GM19438 (cell line): ENCODE measurements around the gene PRDM2.

ENCODE experiments used
- ATAC-seq: cut with Tn5 transposase; IDR thresholded peaks from one replicate; pipeline ENCODE4 v1.9.1; 2021; ENCODE audit warnings: low read depth; ENCODE audit not compliant: unreplicated experiment

Gene PRDM2

GRCh38 chr1:13730751-13731482 lies 30.9 kb downstream of the PRDM2 start:
- ATAC-seq = peak; percentile 89

- ATAC-seq = no peak
Measured at GRCh38 chr1:13731897-13732296, 31.9 kb downstream of the PRDM2 start.

GRCh38 chr1:13732971-13733667 lies 33.1 kb downstream of the PRDM2 start:
- no peak for ATAC-seq

GRCh38 chr1:13733711-13734110 lies 33.7 kb downstream of the PRDM2 start:
- no peak for ATAC-seq

GRCh38 chr1:13735168-13735930 lies 35.4 kb downstream of the PRDM2 start:
- ATAC-seq = no peak

- no peak for ATAC-seq
Measured at GRCh38 chr1:13737398-13737797, 37.4 kb downstream of the PRDM2 start.

GRCh38 chr1:13746342-13746741 lies 46.4 kb downstream of the PRDM2 start:
- ATAC-seq = no peak

GRCh38 chr1:13748610-13749505 lies 48.9 kb downstream of the PRDM2 start:
- peak; percentile 72 for ATAC-seq

GRCh38 chr1:13749543-13750341 lies 49.8 kb downstream of the PRDM2 start:
- ATAC-seq = peak; percentile 21

- ATAC-seq = no peak
Measured at GRCh38 chr1:13751458-13751871, 51.5 kb downstream of the PRDM2 start.

- ATAC-seq = no peak
Measured at GRCh38 chr1:13751985-13752384, 52.0 kb downstream of the PRDM2 start.

- no peak for ATAC-seq
Measured at GRCh38 chr1:13752852-13753251, 52.9 kb downstream of the PRDM2 start.

- peak; percentile 38 for ATAC-seq
Measured at GRCh38 chr1:13753636-13754402, 53.8 kb downstream of the PRDM2 start.

- no peak for ATAC-seq
Measured at GRCh38 chr1:13754510-13755103, 54.6 kb downstream of the PRDM2 start.

GRCh38 chr1:13756557-13757315 lies 56.7 kb downstream of the PRDM2 start:
- no peak for ATAC-seq

- ATAC-seq = no peak
Measured at GRCh38 chr1:13757693-13758092, 57.7 kb downstream of the PRDM2 start.

- no peak for ATAC-seq
Measured at GRCh38 chr1:13759072-13759471, 59.1 kb downstream of the PRDM2 start.

GRCh38 chr1:13760340-13760739 lies 60.4 kb downstream of the PRDM2 start:
- no peak for ATAC-seq
